GM12865 (cell line): ENCODE data around the gene DYRK3.

Experiments
- DNase-seq: peaks from one replicate; pipeline ENCODE4 v3.0.0; 2010; ENCODE audit warnings: low read depth
- H3K4me3 ChIP-seq: 2 replicates; pipeline ENCODE4 v1.5.1; 2011; ENCODE audit warnings: mild to moderate bottlenecking, low read depth, low read length, control low read depth
- CTCF ChIP-seq: IDR thresholded peaks from 2 replicates; pipeline ENCODE4 v1.5.1; 2011; ENCODE audit warnings: low read length, control low read depth, low read depth, inconsistent platforms; ENCODE audit not compliant: insufficient read depth; ENCODE audit errors: missing control alignments

Gene DYRK3

DNA sequence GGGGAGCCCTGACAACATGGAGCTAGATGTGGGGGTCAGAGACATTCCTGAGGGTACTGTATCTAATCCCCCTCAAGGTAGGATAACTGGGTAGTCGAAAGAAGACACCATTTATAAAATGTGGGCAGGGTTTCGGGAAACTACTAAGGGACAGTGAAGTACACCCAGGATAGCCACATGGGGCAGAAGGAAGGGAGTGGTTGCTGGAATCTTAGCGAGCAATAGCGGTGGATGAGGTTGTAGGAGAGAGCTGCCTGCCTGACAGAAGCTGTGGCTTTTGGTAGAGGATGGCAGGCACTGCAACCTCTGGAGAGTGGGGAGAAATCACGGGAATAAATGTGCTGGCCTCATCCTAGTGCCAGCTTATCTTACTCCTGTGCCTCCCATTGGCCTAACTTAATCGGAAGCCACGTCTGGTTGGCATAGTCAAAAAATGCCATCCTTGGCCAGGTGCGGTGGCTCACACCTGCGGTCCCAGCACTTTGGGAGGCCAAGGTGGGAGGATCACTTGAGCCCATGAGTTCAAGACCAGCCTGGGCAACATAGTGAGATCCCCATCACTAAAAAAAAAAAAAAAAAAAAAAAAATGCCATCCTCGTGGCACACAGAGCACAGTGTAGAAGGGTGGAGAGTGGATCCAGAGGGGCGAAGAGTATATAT, 26.0 kb downstream of the DYRK3 start:
- no peak overlapping the region for H3K4me3 ChIP-seq
- DNase-seq = no peak
- no peak for TF ChIP-seq CTCF

DNA sequence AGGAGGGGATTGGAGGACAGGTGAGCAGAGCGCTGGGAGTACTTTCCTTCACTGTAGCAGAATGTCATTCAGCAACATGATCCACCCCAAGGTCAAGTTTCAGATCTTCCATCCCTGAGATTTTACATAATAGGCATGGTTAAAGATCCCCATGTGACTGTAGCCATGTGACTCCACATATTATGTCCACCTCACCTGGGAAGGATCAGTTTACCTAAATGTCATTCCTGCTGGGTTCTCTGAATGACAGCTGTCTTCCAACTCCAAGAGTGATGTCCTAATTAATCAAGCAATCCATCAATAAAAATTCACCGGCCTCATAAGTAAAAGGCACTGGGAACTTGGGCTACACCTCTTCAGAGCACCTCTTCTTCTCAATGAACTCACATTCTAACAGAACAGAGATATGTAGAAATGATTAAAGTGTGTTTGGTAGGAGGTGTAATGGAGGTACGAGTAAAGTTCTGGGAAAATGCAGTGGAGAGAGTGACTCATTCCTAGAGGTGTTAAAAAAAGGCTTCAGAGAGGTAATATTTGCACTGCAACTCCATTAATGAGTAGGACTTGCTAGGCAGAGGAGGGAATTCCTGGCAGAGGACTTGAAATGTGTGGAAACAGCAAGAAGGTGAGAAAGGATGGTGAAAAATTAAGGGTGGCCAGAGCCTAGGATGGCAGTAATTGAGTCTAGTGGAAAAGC, 27.2 kb downstream of the DYRK3 start:
- no peak for TF ChIP-seq CTCF
- no peak for DNase-seq
- H3K4me3 ChIP-seq = no peak overlapping the region

DNA sequence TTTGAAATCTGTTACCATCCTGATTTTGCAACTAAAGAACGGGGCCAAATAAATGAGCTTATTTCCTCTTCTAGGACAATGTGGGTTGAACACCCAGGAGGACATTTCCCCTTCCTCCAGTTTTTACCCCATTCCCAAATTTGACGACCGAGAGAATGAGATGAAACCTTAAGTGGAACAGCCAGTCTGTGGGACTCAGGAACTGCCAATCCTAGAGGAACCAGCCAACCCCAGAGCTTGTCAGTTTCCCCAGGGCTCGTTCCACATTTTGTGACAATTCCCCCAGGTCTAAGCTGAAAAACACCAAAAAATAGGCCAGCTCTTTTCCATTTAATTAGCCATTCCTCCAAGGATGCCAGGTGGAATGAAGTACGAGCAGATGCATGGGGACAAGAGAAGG, 28.0 kb downstream of the DYRK3 start:
- TF ChIP-seq CTCF = no peak

GRCh38 chr1:206663832-206664652, 28.7 kb downstream of the DYRK3 start:
- peak; percentile 86 for TF ChIP-seq CTCF
- no peak overlapping the region for H3K4me3 ChIP-seq
- DNase-seq = peak; percentile 81

More for the DNA sequence above, 28.0 kb downstream of the DYRK3 start:
- H3K4me3 ChIP-seq = no peak overlapping the region
- DNase-seq = no peak

DNA sequence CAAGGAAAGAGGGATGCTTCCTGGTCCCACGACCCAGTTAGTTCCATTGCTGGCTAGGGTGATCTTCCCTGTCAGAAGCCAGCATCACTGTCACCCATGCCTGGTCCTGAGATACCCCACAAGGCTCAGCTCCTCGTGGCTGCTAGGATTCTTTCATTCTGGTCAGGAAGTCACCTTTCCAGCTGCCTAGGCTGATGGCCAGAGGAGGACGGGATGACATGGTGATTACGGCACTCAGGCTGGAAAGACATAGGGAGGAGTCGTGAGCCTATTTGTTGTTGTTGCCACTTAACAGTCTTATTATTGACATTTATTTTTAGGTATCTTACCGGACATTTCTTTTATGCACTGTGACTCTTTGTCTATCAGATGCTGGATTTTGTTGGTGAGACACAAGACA, 29.4 kb downstream of the DYRK3 start:
- DNase-seq = no peak
- no peak for TF ChIP-seq CTCF
- no peak overlapping the region for H3K4me3 ChIP-seq

GRCh38 chr1:206666031-206666561, 30.8 kb downstream of the DYRK3 start:
- H3K4me3 ChIP-seq = no peak overlapping the region
- no peak for TF ChIP-seq CTCF
- DNase-seq = no peak
